ENCODE results near the gene FAM217B. TPM values are rescaled to one million over a fixed set of nuclear protein-coding genes. Genes with fewer than 3 reads are reported as not detected.

The FAM217B gene
- polyA plus RNA-seq, 3 donors = 5.3 to 18.3 (median 18.1) TPM

DNA sequence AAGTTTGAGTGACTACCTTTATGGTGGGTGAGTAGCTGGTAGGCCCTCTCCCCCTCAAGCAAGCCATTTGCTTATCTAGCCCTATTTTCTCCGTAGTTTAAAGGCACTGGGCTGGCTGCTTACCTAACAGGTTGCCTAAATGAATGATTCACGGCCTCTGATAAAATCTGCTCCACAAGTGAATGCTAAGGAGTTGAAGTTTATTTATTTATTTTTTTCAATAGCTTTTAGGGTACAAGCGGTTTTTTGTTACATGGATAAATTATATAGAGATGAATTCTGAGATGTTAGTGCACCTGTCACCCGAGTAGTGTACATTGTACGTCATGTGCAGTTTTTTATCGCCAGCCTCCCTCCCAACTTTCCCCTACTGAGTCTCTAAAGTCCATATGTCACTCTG, 9.7 kb downstream of the FAM217B start:
- no peak overlapping the region for H3K27ac ChIP-seq (ENCODE audit: low read depth in 1 of 2, low read length in 2 of 2)
- no peaks in the 10 kb centered on the region for H3K27me3 ChIP-seq (ENCODE audit: control insufficient read depth in 2 of 2, insufficient read depth in 2 of 2, low read length in 2 of 2)
- Mint-ChIP-seq H3K27ac (no peak overlapping the region), H3K4me1 (peaks cover 35% of the 10 kb centered on the region), H3K4me3 (no peak overlapping the region), H3K27me3 (ENCODE audit: low read depth in 3 of 3) (peaks cover 0 to 3% (median 3%) of the 10 kb centered on the region in 3 donors), H3K9me3 (no peaks in the 10 kb centered on the region), H3K36me3 (peaks cover 23 to 39% of the 10 kb centered on the region in 2 donors)
- TF ChIP-seq, protein P1, sequence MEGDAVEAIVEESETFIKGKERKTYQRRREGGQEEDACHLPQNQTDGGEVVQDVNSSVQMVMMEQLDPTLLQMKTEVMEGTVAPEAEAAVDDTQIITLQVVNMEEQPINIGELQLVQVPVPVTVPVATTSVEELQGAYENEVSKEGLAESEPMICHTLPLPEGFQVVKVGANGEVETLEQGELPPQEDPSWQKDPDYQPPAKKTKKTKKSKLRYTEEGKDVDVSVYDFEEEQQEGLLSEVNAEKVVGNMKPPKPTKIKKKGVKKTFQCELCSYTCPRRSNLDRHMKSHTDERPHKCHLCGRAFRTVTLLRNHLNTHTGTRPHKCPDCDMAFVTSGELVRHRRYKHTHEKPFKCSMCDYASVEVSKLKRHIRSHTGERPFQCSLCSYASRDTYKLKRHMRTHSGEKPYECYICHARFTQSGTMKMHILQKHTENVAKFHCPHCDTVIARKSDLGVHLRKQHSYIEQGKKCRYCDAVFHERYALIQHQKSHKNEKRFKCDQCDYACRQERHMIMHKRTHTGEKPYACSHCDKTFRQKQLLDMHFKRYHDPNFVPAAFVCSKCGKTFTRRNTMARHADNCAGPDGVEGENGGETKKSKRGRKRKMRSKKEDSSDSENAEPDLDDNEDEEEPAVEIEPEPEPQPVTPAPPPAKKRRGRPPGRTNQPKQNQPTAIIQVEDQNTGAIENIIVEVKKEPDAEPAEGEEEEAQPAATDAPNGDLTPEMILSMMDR (IDR thresholded peaks at IDR 0.05) = no peak
- WGBS (ENCODE audit: insufficient coverage) = no CpG with 5 or more reads among the region's 6 CpGs
- peaks cover 20 to 28% of the 10 kb centered on the region in 2 donors for H3K4me1 ChIP-seq (ENCODE audit: control insufficient read depth in 1 of 2, insufficient read depth in 2 of 2, low read length in 2 of 2)
- H3K79me2 ChIP-seq (ENCODE audit: insufficient read depth, low read length) = peaks cover 4% of the 10 kb centered on the region
- no peak for DNase-seq
- no peak overlapping the region for H3K4me3 ChIP-seq (replicated peaks in 1 of 3; ENCODE audit: low read depth in 2 of 3, low read length in 3 of 3)
- H3K36me3 ChIP-seq (replicated peaks in 1 of 2; ENCODE audit: control insufficient read depth in 1 of 2, insufficient read depth in 2 of 2, low read length in 2 of 2) = peaks cover 13 to 31% of the 10 kb centered on the region in 2 donors
- no peaks in the 10 kb centered on the region for H4K20me1 ChIP-seq (ENCODE audit: insufficient read depth, low read length)
- H3K9me3 ChIP-seq (replicated peaks in 1 of 2; ENCODE audit: control insufficient read depth in 1 of 2, insufficient read depth in 1 of 2, low read length in 2 of 2) = no peaks in the 10 kb centered on the region
- intact Hi-C loops (cut with micrococcal nuclease) = loop anchor here (2.0 to 10.0 kb wide), 5 partner anchors 105 to 1175 kb away; no protein-coding TSS in a partner anchor
- H3K9ac ChIP-seq (ENCODE audit: insufficient read depth, low read length, poor library complexity, severe bottlenecking) = no peak overlapping the region
- H3K4me2 ChIP-seq (replicated peaks; ENCODE audit: extremely low read depth, low read length, poor library complexity, severe bottlenecking) = no peak overlapping the region
- H2AFZ ChIP-seq (ENCODE audit: insufficient read depth, low read depth, low read length, poor library complexity, severe bottlenecking) = no peak overlapping the region

DNA sequence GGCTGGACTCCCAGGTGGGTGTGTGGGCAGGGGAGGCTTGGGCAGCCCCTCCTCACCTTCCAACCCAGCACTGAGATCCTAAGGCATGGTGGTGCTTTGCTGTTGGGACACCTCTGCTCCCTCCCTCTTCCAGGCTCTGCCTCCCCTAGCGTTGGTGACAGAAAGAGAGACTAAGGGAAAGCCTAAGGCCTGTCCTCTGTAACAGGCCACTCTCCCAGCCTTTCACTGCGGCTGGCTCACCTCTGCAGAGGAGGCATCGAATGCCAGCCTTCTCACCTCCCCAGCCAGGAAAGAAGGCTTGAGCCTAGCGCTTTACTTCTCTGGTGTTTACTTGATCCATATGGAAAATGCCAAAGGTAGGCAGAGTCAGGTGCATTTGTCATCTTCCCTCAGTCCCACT, 14.5 kb downstream of the FAM217B start:
- Histone ChIP-seq H3K9me3 (replicated peaks in 1 of 2; ENCODE audit: control insufficient read depth in 1 of 2, insufficient read depth in 1 of 2, low read length in 2 of 2) (no peaks in the 10 kb centered on the region), H3K36me3 (replicated peaks in 1 of 2; ENCODE audit: control insufficient read depth in 1 of 2, insufficient read depth in 2 of 2, low read length in 2 of 2) (peaks cover 8 to 19% of the 10 kb centered on the region in 2 donors), H2AFZ (ENCODE audit: insufficient read depth, low read depth, low read length, poor library complexity, severe bottlenecking) (peak overlapping the region; percentile 23), H3K79me2 (ENCODE audit: insufficient read depth, low read length) (no peaks in the 10 kb centered on the region), H3K27ac (ENCODE audit: low read depth in 1 of 2, low read length in 2 of 2) (no peak overlapping the region), H3K9ac (ENCODE audit: insufficient read depth, low read length, poor library complexity, severe bottlenecking) (no peak overlapping the region), H4K20me1 (ENCODE audit: insufficient read depth, low read length) (no peaks in the 10 kb centered on the region), H3K4me2 (replicated peaks; ENCODE audit: extremely low read depth, low read length, poor library complexity, severe bottlenecking) (no peak overlapping the region), H3K4me3 (replicated peaks in 1 of 3; ENCODE audit: low read depth in 2 of 3, low read length in 3 of 3) (no peak overlapping the region), H3K4me1 (ENCODE audit: control insufficient read depth in 1 of 2, insufficient read depth in 2 of 2, low read length in 2 of 2) (peaks cover 8 to 11% of the 10 kb centered on the region in 2 donors), H3K27me3 (ENCODE audit: control insufficient read depth in 2 of 2, insufficient read depth in 2 of 2, low read length in 2 of 2) (no peaks in the 10 kb centered on the region)
- Mint-ChIP-seq H3K36me3 (peaks cover 21 to 38% of the 10 kb centered on the region in 2 donors), H3K9me3 (no peaks in the 10 kb centered on the region), H3K27ac (peak overlapping the region in 4 of 7 donors; percentile 16 to 54 (median 46)), H3K4me3 (no peak overlapping the region), H3K27me3 (ENCODE audit: low read depth in 3 of 3) (peaks cover 0 to 3% (median 3%) of the 10 kb centered on the region in 3 donors), H3K4me1 (peaks cover 12% of the 10 kb centered on the region)
- WGBS (ENCODE audit: insufficient coverage) = no CpG with 5 or more reads among the region's 4 CpGs
- intact Hi-C loops (cut with micrococcal nuclease) = no loop called here
- TF ChIP-seq, protein P1 (IDR thresholded peaks at IDR 0.05) = no peak
- no peak for DNase-seq
